GM21390 (cell line): ENCODE results near the gene BAIAP2.
"Not testable (repeated sequence)": the region's sequence is repeated elsewhere in the genome, so short reads cannot be mapped to it uniquely, and the experiment has no call there.

Experiments
- ATAC-seq: cut with Tn5 transposase; IDR thresholded peaks from one replicate; pipeline ENCODE4 v1.9.1; 2021; ENCODE audit not compliant: unreplicated experiment

BAIAP2 gene

DNA sequence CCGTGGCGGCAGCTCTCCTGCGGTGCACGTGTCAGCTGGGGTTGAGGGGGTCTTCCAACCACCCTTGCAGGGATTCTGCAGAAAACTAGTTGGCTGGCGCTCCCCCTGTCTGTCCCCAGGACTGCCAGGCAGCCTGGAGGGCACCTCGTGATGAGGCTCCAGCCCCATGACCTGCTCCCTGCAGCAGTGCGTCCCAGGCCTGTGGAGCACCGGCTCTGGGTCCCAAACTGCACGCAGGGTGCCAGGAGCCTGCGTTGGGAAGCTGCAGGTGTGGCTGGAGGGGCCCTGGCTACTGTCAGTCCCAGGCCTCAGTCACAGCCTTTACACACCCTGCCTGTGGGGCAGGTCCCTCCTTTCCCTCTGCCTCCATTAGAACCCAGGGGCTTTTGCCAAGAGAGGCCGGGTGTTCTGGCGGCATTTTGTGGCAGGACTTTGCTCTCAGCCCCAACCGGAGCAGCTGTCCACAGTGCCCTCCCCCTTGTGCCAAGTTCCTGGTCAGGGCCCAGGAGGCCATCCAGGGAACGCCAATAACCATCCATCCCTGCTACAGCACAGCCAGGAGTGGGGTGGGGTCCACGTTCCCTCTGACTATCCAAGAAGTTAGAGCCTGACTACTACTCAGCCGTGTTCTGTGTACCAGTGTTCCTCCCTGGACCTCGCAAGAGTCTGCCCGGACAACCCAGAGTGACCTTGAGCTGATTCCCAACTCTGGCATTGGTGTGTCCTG is 34.2 kb upstream of the BAIAP2 start:
- ATAC-seq: no peak

DNA sequence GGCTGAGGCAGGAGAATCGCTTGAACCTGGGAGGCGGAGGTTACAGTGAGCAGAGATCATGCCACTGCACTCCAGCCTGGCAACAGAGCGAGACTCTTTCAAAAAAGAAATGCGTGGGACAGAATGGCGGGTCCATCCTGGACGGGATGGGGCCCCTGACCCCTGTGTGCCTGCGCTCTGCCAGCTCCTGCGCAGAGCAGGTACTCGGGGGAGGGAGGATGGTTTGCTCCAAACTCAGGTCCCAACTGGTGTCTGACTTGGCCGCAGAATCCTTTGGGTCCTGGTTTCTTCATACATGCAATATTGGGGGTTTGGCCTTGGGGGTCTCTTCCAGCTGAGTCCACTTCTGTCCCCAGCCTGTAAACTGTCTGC is 33.0 kb upstream of the BAIAP2 start:
- ATAC-seq: no peak

DNA sequence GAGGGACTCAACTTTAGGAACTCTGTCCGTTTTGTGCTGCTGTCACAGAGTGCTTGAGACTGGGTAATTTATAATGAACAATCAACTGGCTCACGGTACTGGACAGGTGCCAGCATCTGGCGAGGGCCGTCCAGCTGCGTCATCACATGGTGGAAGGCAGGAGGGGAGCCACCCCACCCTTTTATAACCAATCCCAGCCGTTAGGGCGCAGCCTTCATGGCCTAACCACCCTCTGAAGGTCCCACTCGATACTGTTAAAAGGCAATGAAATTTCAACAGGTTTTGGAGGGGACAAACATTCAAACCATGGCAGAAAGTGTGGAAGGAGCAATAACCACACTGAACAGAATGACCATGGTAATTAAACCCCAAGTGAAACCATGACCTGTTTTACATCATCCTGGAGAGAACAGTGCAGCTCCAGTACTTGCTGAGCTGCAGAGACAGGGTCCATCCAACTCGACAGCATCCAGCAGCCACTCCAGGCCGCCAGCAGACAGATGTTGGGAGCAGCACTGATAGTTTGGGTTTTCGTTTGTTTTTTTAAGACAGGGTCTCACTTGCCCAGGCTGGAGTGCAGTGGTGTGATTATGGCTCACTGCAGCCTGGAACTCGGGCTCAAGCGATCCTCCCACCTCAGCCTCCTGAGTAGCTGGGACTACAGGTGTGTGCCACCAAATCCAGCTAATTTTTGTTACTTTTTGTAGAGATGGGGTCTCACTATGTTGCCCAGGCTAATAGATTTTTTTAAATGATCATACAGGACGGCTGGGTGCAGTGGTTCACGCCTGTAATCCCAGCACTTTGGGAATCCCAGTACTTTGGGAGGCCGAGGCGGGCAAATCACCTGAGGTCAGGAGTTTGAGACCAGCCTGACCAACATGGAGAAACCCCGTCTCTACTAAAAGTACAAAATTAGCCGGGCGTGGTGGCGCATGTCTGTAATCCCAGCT is 32.3 kb upstream of the BAIAP2 start:
- ATAC-seq: no peak

GRCh38 chr17:81003711-81004475 is 31.1 kb upstream of the BAIAP2 start:
- ATAC-seq: no peak

DNA sequence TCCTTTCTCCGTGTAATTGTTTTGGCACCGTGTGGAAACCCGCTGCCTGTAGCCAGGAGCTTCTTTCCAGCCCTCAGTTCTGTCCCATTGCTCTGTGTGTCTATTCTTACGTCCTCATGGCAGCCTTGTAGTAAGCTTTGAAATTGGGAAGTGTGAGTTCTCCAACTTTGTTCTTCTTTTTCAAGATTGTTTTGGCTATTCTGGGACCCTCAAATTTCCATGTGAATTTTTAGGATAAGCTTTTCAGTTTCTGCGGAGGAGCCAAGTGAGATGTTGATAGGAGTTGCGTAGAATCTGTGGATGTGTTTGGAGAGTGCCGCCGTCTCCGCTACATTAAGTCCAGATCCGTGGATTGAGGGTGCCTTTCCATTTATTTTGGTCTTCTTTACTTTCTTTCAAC is 28.1 kb upstream of the BAIAP2 start:
- ATAC-seq: no peak

DNA sequence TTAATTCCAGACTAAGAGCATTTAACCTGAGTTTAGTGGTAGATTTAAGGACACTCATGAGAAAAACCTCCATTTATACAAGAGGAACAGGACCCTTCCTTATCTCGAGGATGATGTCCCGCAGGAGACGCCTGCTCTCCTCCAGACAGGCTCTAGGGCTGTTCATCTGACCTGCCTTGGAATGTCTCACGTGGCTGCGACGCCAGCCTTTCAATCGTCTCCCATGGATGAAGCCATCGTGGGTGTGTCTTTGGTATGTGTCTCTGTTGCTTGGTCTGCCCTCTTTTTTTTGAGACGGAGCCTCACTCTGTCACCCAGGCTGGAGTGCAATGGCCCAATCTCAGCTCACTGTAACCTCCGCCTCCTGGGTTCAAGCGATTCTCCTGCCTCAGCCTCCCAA is 26.8 kb upstream of the BAIAP2 start:
- ATAC-seq: no peak

DNA sequence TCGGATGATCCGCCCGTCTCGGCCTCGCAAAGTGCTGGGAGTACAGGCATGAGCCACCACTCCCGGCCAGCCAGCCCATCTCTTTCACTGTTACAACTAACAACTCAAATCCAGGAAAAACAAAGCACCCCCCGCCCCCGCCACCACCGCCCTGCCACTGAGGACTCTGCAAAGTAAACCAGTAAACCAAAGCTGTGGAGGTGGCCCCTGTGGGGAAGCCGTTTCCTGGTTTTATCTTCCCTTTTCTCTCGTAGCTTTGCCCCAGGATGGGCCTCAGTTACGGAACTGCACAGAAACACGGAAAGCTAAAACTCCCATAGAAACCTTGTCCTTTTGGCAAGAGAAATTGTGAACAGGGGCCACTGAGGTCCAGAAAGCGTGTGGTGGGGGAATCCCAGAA is 25.8 kb upstream of the BAIAP2 start:
- ATAC-seq: no peak

DNA sequence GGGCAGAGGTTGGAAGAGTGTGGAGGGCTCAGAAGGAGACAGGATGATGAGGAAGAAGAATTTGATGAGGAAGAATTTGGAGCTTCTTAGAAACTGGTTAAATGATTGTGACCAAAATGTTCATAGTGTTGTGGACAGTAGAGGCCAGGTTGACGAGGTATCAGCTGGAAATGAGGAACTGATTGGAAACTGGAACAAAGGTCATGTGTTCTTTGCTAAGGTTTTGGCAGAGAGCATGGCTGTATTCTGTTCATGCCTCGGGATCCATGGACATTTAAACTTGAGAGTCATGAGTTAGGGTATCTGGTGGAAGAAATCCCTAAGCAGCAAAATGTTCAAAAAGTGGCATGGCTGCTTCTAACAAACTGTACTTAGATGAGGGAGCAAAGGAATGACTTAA is 24.0 kb upstream of the BAIAP2 start:
- no peak for ATAC-seq

DNA sequence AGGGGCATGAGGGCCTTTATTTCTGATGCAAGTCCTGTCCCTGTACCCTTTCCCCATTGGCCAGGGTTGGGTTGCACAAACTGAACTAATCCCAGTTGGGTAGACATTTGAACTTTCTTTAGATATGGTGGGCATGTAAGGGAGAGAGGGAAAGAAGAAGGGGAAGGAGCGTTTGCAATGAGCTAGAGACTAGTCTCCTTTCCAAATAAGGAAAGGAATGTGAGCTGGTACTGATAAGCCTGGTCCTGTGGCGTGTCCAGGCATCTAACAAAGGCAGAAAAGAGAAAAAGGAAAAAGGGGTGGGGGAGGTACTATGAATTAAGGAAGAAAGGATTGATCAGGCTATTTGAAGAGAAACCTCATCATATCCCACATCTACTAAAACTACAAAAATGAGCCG is 23.0 kb upstream of the BAIAP2 start:
- no peak for ATAC-seq

GRCh38 chr17:81012574-81013447 is 22.1 kb upstream of the BAIAP2 start:
- ATAC-seq: no peak

- no peak for ATAC-seq
These were observed 21.3 kb upstream of the BAIAP2 start for GRCh38 chr17:81013642-81014041.

GRCh38 chr17:81015136-81015535 is 19.8 kb upstream of the BAIAP2 start:
- no peak for ATAC-seq

DNA sequence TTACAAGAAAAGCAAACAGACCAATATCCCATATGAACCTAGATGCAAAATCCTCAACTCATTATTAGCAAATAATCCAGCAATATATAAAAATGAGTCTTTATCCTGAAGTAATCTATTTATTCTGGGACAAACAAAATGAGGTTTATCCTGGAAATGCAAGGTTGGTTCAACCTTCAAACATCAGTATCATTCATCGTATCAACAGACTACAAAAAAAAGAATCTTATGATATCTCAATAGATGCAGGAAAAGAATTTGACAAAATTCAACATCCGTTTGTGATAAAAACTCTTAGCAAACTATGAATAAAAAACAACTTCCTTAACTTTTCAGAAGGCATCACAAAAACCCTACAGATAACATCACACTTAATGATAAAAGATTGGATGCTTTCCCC is 18.4 kb upstream of the BAIAP2 start:
- ATAC-seq: no peak

- ATAC-seq: not testable (repeated sequence)
These were observed 17.6 kb upstream of the BAIAP2 start for GRCh38 chr17:81017330-81017729.

- ATAC-seq: no peak
These were observed 16.7 kb upstream of the BAIAP2 start for GRCh38 chr17:81018044-81018802.

DNA sequence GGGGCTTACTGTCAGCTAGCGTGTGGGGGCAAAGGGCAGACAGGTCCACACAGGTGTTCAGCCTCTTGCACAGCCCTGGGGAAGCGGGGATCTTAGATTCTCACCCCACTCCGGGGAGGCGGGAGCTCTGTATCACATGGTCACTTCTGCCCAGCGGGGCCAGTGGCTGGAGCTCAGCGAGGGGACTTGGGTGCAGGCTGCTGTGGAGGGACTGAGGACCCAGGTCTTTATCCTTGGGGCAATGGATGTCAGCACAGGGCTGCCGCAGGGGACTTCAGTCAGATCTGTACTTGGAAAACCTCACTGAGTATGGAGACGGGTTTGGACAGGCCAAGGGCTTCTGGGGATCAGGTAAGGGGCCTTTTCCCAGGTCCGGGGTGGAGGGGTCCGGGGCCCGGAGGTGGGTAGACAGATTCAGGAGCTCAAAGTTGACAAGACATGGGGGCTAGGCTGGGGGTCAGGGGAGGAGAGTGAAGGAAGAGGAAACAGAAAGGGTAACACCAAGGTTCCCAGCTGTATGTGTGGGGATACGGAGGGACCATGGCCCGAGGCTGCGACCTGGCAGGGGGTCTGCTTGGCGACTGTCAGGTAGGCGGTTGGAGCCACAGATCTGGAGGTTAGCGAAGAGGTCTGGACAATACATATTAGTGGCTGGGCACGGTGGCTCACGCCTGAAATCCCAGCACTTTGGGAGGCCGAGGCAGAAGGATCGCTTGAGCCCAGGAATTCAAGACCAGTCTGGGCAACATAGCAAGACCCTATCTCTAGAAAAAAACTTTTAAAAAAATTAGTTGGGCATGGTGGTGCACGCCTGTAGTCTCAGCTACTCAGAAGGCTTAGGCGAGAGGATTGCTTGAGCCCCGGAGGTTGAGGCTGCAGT is 15.1 kb upstream of the BAIAP2 start:
- ATAC-seq: no peak

GRCh38 chr17:81020443-81020766 is 14.5 kb upstream of the BAIAP2 start:
- no peak for ATAC-seq

- no peak for ATAC-seq
These were observed 14.0 kb upstream of the BAIAP2 start for GRCh38 chr17:81020767-81021497.
